ENCODE results near the gene STX18.

- no peak for TF ChIP-seq EZH2 (optimal IDR thresholded peaks at IDR 0.05; ENCODE audit: low read depth, low read length)
- TF ChIP-seq CTCF (IDR thresholded peaks at IDR 0.05; ENCODE audit: low read length): no peak
These were observed 7.7 kb upstream of the STX18 start for GRCh38 chr4:4549534-4549933.
